Thoracic aorta (tissue), 2 donors: Measurements from ENCODE around the gene CEACAM5. TPM values are rescaled to one million over a fixed set of nuclear protein-coding genes. Genes with fewer than 3 reads are reported as not detected.
"Not testable (repeated sequence)": the region's sequence is repeated elsewhere in the genome, so short reads cannot be mapped to it uniquely, and the experiment has no call there.

Experiments
- ATAC-seq: fragments of 150-250 bp; one replicate; pipeline ENCODE4 v1.8.0; 2017; ENCODE audit warnings: low read depth; ENCODE audit not compliant: insufficient number of reproducible peaks, low FRiP score
- DNase-seq: peaks from one replicate; pipeline ENCODE4 v3.0.0-alpha.2; 2020; ENCODE audit warnings: low spot score
- H3K27ac ChIP-seq, 2 donors: fragments of 200-600 bp; sonication (generic); 1 replicate in 1 of 2; 2 replicates in 1 of 2; pipeline ENCODE4 v1.5.1; 2016; ENCODE audit warnings: mild to moderate bottlenecking in 2 of 2, moderate library complexity in 2 of 2
- H3K27me3 ChIP-seq: fragments of 200-600 bp; sonication (generic); replicated peaks from 2 replicates; pipeline ENCODE4 v1.6.0; 2016; ENCODE audit warnings: mild to moderate bottlenecking; ENCODE audit not compliant: insufficient read depth
- H3K36me3 ChIP-seq: fragments of 200-600 bp; sonication (generic); one replicate; pipeline ENCODE4 v1.5.1; 2016
- H3K4me1 ChIP-seq, 2 donors: fragments of 200-600 bp; sonication (generic); 1 replicate in 1 of 2; 2 replicates in 1 of 2; pipeline versions ENCODE4 v1.5.1 to v1.6.0; 2016; ENCODE audit warnings: low read depth in 2 of 2, mild to moderate bottlenecking in 1 of 2; ENCODE audit not compliant: control insufficient read depth in 1 of 2
- H3K4me3 ChIP-seq: fragments of 200-600 bp; sonication (generic); 2 replicates; pipeline ENCODE4 v1.5.1; 2016; ENCODE audit warnings: mild to moderate bottlenecking
- H3K9me3 ChIP-seq: fragments of 200-600 bp; sonication (generic); 2 replicates; pipeline ENCODE4 v1.5.1; 2016
- CTCF ChIP-seq: fragments of 200-600 bp; sonication (generic); IDR thresholded peaks from one replicate; pipeline ENCODE4 v1.5.1; 2019; ENCODE audit warnings: antibody characterized with exemption
- total RNA-seq, 2 donors: library from RNA; depleted of rRNA; stranded (reverse); fragments of >200 nt; gene quantifications; one replicate each; pipeline versions ENCODE4 v1.1.0 to v1.2.3, GENCODE V29; 2016

The CEACAM5 gene
- total RNA-seq, 2 donors from 2014 or later, result not detected

DNA sequence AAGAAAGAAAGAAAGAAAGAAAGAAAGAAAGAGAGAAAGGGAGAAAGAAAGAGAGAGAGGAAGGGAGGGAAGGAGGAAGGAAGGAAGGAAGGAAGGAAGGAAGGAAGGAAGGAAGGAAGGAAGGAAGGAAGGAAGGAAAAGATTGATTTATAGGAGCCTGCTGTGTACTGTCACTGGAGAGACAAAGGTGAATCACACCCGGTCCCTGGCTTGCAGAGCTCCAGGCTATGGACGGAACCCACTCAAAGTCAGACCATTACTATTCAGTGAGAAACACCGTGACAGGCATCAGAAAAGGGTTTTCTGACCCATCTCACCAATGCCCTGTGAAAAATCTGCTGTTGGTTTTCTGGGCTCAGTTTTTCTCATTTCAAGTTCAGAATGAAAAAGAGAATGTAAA lies 39.6 kb downstream of the CEACAM5 start:
- no peak for ATAC-seq
- no peak for TF ChIP-seq CTCF
- H3K27me3 ChIP-seq, result no peaks in the 10 kb centered on the region
- H3K27ac ChIP-seq, result no peak overlapping the region
- no peak for DNase-seq
- no peaks in the 10 kb centered on the region for H3K36me3 ChIP-seq
- H3K4me1 ChIP-seq, result no peaks in the 10 kb centered on the region
- H3K9me3 ChIP-seq, result no peaks in the 10 kb centered on the region
- no peak overlapping the region for H3K4me3 ChIP-seq

DNA sequence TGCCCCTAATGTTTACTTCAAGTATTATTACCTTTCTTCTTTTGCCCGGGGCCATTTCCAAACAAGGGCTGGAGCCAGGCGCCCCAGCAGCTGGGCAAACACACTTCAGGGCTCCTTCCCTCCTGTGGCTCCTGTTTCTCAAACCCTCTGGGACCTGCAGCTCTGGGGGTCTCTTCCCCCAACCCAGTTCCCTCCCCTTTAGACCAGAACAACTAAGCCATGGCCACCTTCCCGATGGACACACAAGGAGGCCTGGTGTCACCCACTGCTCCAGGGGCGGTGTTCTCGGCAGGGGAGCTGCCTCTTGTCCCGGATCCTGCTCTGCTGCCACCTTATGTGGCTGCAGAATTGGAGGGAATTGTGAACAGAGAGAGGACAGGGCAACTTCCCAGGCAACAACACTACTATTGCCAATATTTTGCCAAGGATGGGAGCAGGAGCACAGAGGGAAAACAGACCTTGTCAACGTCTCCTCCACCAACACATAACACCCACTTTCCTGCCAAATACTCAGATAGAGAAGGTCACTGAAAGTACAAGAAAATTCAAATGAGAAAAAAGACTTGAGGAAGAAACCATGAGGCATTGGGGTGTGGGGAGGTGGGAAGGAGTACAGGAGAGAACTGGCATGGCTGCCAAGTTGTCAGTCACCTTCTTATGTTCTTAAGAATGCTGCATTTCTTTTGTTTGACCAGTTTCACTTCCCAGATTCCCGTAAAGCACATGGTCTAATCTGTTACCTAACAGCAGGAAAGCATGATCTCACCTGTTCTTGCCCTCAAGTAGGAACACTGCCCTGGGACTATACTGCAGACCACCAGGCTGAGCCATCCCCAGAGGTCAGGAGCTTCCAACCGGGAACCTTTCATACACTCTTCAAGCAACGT lies 42.1 kb downstream of the CEACAM5 start:
- H3K4me1 ChIP-seq, H3K27ac ChIP-seq, H3K36me3 ChIP-seq, H3K4me3 ChIP-seq, ATAC-seq, H3K9me3 ChIP-seq, DNase-seq, H3K27me3 ChIP-seq: not testable (repeated sequence)

DNA sequence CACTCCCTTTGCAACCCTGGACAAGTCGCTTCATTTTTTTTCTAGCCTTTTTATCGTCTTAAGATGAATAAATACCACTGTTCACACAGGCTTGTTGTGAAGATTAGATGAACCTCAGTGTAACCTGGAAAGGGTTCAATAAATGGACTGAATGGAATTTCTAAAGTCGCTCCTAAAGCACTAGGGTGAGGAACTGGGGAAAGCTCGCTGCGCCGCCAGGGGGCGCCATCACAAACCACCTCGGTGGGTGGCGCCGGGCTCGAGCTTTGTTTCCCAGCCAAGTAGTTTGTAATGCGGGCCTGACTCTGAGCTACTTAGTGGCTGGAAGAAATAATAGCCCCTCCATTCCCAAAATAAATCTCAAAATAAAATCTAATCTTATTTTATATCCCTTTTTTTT lies 44.7 kb downstream of the CEACAM5 start:
- H3K27me3 ChIP-seq, result no peaks in the 10 kb centered on the region
- H3K4me3 ChIP-seq, result no peak overlapping the region
- no peaks in the 10 kb centered on the region for H3K36me3 ChIP-seq
- H3K4me1 ChIP-seq, result no peaks in the 10 kb centered on the region
- no peak for DNase-seq
- no peak for ATAC-seq
- H3K9me3 ChIP-seq, result no peaks in the 10 kb centered on the region
- no peak overlapping the region for H3K27ac ChIP-seq
- TF ChIP-seq CTCF, result peak; percentile 31

DNA sequence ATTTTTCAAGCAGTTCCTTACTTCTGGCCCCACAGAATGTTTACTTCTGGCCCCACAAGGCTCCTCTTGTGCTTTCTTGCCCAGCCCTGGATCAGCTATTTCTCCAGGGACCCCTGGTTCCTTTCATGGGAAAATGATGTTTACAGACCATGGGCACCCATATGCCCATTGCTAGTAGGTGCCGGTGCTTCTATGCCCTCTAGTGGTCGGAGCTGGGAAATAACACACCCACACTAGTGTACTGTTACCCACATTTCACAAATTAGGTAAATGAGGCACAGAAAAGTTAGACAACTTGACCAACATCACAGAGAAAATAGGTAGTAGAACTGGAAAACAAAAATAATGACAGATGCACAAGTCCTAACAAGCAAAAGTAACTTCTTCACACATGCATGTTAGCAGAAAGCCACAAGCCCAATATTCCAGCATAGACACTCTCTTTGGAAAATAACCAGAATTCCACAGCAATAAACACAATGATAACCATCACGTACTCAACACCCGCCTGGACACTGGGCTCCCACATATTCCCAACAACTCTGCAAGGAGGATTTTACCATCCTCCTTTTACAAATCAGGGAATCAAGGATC lies 45.6 kb downstream of the CEACAM5 start:
- H3K36me3 ChIP-seq, result no peaks in the 10 kb centered on the region
- no peak overlapping the region for H3K4me3 ChIP-seq
- DNase-seq (no peak), ATAC-seq (no peak)
- no peaks in the 10 kb centered on the region for H3K27me3 ChIP-seq
- H3K9me3 ChIP-seq, result no peaks in the 10 kb centered on the region
- H3K27ac ChIP-seq, result no peak overlapping the region
- H3K4me1 ChIP-seq, result no peaks in the 10 kb centered on the region
- peak; percentile 40 for TF ChIP-seq CTCF

DNA sequence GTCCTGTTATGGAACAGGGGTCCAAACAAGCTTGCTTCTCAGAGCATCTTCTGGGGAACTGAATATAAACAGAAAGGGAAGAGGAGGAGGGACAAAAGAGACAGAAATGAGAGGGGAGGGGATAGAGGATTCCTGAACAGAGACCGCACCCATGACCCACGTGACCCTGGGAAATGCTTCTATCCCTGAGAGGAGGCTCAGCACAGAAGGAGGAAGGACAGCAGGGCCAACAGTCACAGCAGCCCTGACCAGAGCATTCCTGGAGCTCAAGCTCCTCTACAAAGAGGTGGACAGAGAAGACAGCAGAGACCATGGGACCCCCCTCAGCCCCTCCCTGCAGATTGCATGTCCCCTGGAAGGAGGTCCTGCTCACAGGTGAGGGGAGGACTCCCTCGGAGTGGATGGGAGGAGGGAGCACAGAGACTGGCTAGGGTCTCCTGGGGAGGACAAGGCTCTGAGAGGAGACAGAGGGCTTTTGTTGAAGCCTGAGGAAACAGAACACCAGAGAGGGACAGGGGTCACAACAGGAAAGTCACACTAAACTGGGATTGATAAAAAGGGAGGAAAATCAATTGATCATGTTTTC lies 47.0 kb downstream of the CEACAM5 start, which contains the start of gene CEACAM6:
TSS of gene CEACAM6 (plus strand) at position 203 of the 586 bp plus-strand sequence. CDS start at position 312, 109 bp downstream.
- DNase-seq (no peak), ATAC-seq (no peak)
- TF ChIP-seq CTCF, result no peak
- no peaks in the 10 kb centered on the region for H3K36me3 ChIP-seq
- no peaks in the 10 kb centered on the region for H3K27me3 ChIP-seq
- no peak within 1 kb of the TSS for H3K27ac ChIP-seq
- H3K4me3 ChIP-seq, result no peak within 1 kb of the TSS
- no peaks in the 10 kb centered on the region for H3K4me1 ChIP-seq
- H3K9me3 ChIP-seq, result no peaks in the 10 kb centered on the region
